ENCODE results near the gene GRIA2.

The GRIA2 gene

GRCh38 chr4:157280673-157281072 lies 60.1 kb downstream of the GRIA2 start:
- no peak for TF ChIP-seq CTCF (IDR thresholded peaks at IDR 0.05; ENCODE audit: insufficient read depth, low read depth, low read length, missing control alignments)
- H3K4me3 ChIP-seq (ENCODE audit: low read length) = no peak overlapping the region
- peak; percentile 54 for DNase-seq (ENCODE audit: low read depth)

- DNase-seq (ENCODE audit: low read depth) = no peak
- TF ChIP-seq CTCF (IDR thresholded peaks at IDR 0.05; ENCODE audit: insufficient read depth, low read depth, low read length, missing control alignments) = no peak
- H3K4me3 ChIP-seq (ENCODE audit: low read length) = no peak overlapping the region
Observed at GRCh38 chr4:157282019-157282418, 61.5 kb downstream of the GRIA2 start.

GRCh38 chr4:157287445-157287844 lies 66.9 kb downstream of the GRIA2 start:
- TF ChIP-seq CTCF (IDR thresholded peaks at IDR 0.05; ENCODE audit: insufficient read depth, low read depth, low read length, missing control alignments) = no peak
- no peak overlapping the region for H3K4me3 ChIP-seq (ENCODE audit: low read length)
- no peak for DNase-seq (ENCODE audit: low read depth)

- DNase-seq (ENCODE audit: low read depth) = no peak
- H3K4me3 ChIP-seq (ENCODE audit: low read length) = no peak overlapping the region
- TF ChIP-seq CTCF (IDR thresholded peaks at IDR 0.05; ENCODE audit: insufficient read depth, low read depth, low read length, missing control alignments) = no peak
Observed at GRCh38 chr4:157290622-157291021, 70.1 kb downstream of the GRIA2 start.

- no peak for DNase-seq (ENCODE audit: low read depth)
- no peak for TF ChIP-seq CTCF (IDR thresholded peaks at IDR 0.05; ENCODE audit: insufficient read depth, low read depth, low read length, missing control alignments)
- H3K4me3 ChIP-seq (ENCODE audit: low read length) = no peak overlapping the region
Observed at GRCh38 chr4:157291071-157291470, 70.5 kb downstream of the GRIA2 start.

GRCh38 chr4:157293673-157294072 lies 73.1 kb downstream of the GRIA2 start:
- no peak for TF ChIP-seq CTCF (IDR thresholded peaks at IDR 0.05; ENCODE audit: insufficient read depth, low read depth, low read length, missing control alignments)
- DNase-seq (ENCODE audit: low read depth) = no peak
- H3K4me3 ChIP-seq (ENCODE audit: low read length) = no peak overlapping the region

GRCh38 chr4:157294575-157294974 lies 74.0 kb downstream of the GRIA2 start:
- H3K4me3 ChIP-seq (ENCODE audit: low read length) = no peak overlapping the region
- DNase-seq (ENCODE audit: low read depth) = no peak
- TF ChIP-seq CTCF (IDR thresholded peaks at IDR 0.05; ENCODE audit: insufficient read depth, low read depth, low read length, missing control alignments) = no peak
